ENCODE data around the gene POLD1.
A peak's percentile ranks its signal among the peaks of the same experiment; 100 is the strongest.
"Not testable (repeated sequence)": the region's sequence is repeated elsewhere in the genome, so short reads cannot be mapped to it uniquely, and the experiment has no call there.

Gene POLD1

DNA sequence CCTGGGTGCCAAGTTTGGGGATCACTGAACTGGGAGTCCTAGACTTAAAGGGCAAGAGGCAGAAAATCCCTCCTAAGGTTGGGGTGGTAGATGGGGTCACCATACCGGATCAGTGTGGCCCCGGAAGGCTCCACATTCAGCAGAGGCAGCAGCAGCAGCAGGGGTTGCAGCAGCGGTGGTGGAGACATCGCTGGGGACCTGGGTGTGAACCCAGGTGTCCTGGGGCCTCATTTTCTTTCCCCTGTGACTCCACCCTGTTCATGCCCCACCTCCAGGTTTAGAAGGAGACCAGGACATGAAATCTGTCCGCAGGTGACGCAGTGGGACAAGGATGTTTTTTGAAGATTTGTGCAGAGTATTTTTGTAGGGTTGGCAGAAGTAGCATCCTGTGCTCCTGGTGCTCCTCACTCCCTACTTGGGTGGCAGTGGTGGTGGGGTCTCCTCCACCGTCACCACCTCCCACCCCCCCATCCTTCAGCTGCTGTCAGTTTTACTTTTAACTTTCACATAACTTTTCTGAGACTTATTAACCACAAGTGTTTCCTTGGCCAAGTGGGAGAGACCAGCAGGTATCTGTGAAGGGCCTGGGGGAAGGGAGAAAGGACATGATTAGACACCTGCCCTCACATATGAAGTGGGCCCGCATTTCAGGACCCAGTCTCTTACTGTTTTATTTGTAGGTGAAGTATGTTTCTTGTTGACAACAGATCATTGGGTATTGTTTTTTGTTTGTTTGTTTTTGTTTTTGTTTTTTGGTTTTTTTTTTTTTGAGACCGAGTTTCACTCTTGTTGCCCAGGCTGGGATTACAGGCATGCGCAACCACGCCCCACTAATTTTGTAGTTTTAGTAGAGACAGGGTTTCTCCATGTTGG lies 18.5 kb upstream of the POLD1 start, which contains the start of gene NAPSA:
Gene NAPSA, minus strand, starts transcription at position 206 of the 873 bp plus-strand sequence. Its CDS starts 18 bp downstream, at position 188.
- DNase-seq (ENCODE audit: low read depth in 2 of 3, low spot score in 2 of 3): no peak

DNA sequence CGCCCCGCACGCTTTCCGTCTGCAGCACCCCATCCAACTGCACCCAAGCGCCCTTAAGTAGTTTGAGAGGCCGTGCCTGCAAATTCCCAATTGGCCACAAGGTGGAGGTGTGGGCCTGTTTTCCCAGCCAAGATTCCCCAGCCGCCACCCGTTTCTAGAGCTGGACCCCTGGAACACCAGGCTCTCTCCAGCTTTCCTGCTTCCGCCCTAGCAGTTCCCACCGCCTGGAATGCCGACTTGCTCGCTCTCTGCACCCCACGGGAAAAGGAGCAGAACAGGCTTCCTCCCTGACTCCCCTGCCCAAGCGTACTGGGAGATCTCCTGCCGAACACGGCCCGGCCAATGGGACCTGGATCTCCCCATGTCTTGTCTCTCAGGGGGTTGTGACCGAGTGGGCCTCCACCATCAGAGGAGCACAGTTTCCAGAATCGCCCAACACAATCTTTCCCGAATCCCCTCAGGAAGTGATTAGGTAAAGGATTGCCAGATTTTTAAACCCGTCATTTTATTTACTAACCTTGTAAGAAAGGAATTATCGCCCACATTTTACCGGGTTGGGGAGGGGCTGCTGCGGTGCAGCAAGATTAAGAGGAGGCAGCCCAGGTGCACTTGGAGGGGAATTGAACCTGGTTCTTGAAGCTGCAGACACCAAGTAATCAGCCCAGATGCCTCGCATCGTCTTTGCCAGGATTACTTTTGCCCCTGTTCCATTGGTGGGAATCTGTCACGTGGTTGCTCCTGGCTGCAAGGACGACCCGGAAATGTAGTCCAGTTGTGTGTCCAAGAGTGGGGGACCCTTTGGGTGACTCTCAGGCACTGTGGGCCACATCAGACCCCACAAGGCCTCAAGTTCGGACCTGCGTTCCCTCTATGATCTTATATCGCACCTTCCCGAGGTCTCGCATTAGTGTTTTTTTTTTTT lies 15.2 kb upstream of the POLD1 start:
- DNase-seq (ENCODE audit: low read depth in 2 of 3, low spot score in 2 of 3): peak in 2 of 3 experiments; percentile 74 to 76

DNA sequence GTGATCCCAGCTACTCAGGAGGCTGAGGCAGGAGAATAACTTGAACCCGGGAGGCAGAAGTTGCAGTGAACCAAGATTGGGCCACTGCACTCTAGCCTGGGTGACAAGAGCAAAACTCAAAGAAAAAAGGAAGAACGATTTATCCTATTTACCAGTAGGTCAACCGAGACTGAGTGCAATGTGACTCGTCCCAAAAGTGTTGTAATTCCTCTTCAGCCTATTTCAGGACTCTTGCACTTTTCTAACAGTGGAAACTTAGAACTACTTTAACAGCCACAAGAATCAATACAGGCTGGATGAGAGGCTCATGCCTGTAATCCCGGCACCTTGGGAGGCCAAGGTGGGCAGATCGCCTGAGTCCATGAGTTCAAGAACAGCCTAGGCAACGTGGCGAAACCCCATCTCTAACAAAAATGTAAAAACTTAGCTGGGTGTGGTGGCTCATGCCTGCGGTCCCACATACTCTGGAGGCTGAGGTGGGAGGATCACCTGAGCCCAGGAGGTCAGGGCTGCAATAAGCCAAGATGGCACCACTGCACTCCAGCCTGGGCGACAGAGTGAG lies 12.2 kb upstream of the POLD1 start:
- DNase-seq (ENCODE audit: low read depth in 2 of 3, low spot score in 2 of 3): no peak

DNA sequence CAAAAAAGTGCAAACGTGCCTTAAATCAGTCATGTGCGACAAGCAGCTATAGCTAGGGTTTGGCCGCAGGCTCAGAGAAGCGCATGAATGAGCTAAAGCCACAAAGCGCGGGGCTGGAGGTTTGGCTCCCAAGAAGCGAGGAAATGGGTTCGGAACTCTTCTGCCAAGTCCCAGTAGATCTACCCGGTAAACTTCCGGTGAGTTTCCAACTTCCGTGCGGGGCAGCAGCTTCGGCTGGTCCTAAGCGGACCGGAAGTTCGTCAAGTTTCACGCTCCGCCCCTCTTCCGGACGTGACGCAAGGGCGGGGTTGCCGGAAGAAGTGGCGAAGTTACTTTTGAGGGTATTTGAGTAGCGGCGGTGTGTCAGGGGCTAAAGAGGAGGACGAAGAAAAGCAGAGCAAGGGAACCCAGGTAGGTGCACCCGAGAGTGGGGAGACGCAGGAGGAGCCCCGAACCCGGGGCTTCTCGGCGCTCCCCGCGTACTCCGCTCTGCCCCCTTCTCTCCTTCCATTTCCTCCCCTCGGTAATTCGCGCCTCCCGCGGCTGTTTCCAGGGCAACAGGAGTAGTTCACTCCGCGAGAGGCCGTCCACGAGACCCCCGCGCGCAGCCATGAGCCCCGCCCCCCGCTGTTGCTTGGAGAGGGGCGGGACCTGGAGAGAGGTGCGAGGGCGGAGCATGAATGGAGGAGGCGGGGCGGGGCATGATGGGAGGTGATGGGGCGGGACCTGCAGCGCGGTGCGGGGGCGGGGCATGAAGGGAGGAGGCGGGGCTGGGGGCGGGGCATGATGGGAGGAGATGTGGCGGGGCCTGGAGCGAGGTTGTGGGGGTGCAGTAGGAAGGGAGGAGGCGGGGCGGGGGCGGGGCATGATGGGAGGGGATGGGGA lies 7.7 kb upstream of the POLD1 start, which contains the start of gene NR1H2:
Gene NR1H2, plus strand, starts transcription at position 292 of the 885 bp plus-strand sequence. CDS start 1,149 bp downstream, outside the sequence.
- DNase-seq (ENCODE audit: low read depth in 2 of 3, low spot score in 2 of 3): peak; percentile 83 to 93 (median 93)

DNA sequence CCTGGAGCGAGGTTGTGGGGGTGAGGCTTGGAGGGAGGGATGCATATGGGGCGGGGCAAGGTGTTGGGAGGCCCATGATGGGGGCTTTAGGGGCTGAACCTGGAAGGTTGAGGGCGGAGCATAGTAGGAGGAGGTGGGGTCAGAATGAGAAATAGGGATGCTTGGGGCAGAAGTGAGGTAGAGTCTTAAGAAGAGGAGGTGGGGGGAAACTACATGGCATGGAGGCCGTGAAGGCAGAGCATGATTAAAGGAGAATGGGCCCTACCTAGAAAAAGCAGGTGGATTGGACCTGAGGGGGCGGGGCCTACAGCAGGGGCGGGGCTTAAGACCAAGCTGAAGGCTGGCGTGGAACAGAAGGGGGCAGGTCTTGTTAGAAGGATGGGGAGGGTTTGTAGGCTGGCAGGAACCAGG lies 7.1 kb upstream of the POLD1 start:
- no peak for DNase-seq (ENCODE audit: low read depth in 2 of 3, low spot score in 2 of 3)

DNA sequence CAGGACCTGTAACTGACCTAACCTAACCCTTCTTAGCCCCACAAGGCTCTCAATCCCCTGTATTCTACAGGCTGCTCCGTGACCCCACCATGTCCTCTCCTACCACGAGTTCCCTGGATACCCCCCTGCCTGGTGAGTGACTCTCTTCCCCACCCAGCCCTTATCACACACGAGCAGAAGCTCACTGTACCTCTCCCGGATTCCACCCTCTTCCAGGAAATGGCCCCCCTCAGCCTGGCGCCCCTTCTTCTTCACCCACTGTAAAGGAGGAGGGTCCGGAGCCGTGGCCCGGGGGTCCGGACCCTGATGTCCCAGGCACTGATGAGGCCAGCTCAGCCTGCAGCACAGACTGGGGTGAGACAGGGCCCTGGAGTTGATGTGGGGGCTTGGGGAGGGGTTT lies 6.6 kb upstream of the POLD1 start:
- no peak for DNase-seq (ENCODE audit: low read depth in 2 of 3, low spot score in 2 of 3)

DNA sequence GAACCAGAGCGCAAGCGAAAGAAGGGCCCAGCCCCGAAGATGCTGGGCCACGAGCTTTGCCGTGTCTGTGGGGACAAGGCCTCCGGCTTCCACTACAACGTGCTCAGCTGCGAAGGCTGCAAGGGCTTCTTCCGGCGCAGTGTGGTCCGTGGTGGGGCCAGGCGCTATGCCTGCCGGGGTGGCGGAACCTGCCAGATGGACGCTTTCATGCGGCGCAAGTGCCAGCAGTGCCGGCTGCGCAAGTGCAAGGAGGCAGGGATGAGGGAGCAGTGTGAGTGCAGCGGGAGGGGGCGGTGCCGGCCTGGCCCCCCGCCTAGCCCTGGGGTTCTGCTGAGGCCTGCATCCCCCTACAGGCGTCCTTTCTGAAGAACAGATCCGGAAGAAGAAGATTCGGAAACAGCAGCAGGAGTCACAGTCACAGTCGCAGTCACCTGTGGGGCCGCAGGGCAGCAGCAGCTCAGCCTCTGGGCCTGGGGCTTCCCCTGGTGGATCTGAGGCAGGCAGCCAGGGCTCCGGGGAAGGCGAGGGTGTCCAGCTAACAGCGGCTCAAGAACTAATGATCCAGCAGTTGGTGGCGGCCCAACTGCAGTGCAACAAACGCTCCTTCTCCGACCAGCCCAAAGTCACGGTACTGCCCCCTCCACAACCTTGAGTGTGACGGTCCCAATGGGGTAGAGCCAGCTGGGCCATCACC lies 5.8 kb upstream of the POLD1 start:
- DNase-seq (ENCODE audit: low read depth in 2 of 3, low spot score in 2 of 3): no peak

- no peak for DNase-seq (ENCODE audit: low read depth in 2 of 3, low spot score in 2 of 3)
Measured at GRCh38 chr19:50378863-50379236, 5.3 kb upstream of the POLD1 start.

GRCh38 chr19:50379602-50380001 lies 4.5 kb upstream of the POLD1 start:
- no peak for DNase-seq (ENCODE audit: low read depth in 2 of 3, low spot score in 2 of 3)

GRCh38 chr19:50380137-50380536 lies 4.0 kb upstream of the POLD1 start:
- no peak for DNase-seq (ENCODE audit: low read depth in 2 of 3, low spot score in 2 of 3)

- DNase-seq (ENCODE audit: low read depth in 2 of 3, low spot score in 2 of 3): no peak
Measured at GRCh38 chr19:50380751-50381151, 3.4 kb upstream of the POLD1 start.

GRCh38 chr19:50381881-50382729 lies 2.0 kb upstream of the POLD1 start:
- no peak for DNase-seq (ENCODE audit: low read depth in 2 of 3, low spot score in 2 of 3)

DNA sequence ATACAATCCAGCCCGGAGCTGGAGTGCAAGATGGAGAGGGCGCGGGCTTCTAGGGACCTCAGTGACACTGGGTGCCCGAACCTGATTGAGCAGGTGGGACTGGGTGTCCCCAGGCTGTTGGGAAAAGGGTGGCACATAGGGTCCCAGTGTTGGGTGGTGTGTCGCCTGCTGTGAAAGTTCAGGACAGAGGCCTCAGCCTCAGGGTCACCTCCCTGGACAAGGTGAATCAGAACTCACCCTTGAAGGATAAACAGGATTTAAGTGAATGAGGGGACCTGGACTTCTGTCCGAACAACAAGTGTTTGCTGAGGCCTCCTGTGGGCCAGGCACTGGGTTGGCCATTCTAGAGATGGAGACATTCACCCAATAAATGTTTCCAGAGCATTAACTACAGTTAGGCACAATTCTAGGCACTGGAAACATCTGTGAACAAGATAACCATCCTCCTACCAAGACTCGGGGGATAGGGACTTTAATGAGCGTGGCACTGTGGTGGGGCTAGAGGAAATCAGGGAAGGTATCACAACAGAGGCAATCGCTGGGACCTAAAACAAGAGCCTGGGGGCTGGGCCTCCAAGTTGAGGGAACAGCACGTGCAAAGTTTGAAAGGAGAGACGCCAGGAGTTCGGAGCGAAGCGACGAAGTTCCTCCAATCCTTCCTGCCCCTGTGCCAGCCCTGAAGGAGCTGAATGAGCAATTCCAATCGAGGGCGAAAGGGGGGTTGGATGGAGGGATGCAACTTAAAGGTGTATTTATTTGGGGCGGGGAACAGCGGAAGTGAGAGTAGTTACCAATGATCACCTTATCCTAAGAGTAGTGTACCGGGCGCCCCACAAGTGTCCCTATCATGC lies 921 bp upstream of the POLD1 start:
- no peak for DNase-seq (ENCODE audit: low read depth in 2 of 3, low spot score in 2 of 3)

- no peak for DNase-seq (ENCODE audit: low read depth in 2 of 3, low spot score in 2 of 3)
Measured at GRCh38 chr19:50384685-50385535, 763 bp downstream of the POLD1 start.

DNA sequence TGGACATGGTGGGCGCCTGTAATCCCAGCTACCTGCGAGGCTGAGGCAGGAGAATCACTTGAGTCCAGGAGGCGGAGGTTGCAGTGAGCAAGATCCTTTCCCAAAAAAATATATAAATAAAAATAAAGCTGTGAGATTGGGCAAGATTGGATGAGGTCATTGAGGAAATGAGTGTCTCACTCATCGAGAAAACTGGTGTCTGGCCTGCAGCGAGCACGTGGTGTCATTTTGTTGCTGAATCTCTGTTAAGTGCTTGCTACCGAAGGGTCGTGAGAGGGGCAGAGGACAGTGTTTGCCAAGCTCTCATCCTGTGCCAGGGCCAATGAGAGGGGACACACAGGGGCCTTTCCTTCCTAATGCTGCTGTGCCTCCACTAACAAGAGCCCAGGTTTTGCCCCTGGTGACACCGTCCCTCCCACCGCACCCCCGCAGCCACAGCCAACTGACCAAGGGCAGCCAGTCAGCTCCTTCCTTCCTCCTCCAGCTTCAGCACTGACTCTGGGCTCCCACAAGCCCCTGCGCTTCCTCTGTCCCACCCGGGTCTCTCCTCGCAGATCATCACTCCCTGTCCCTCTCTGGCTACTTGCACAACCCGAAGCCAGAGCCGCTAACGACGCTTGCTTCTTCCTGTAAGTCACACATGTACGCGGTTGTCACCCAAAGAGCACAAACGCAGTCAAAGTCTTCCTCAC lies 3.2 kb downstream of the POLD1 start:
- no peak for DNase-seq (ENCODE audit: low read depth in 2 of 3, low spot score in 2 of 3)

DNA sequence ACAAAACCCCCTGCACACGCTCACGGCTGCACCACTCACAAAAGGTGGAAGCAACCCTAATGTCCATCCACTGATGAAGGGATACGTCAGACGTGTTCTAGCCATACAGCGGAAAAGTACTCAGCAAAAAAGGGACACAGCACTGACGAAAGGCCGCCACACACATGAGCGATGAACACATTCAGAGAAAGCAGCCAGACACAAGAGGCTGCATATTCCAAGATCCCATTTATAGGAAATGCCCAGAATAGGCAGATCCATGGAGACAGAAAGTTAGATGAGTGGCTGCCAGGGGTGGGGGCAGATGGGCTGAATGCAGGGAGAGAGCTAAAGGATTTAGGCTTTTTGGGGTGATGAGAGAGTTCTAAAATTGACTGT lies 3.7 kb downstream of the POLD1 start:
- no peak for DNase-seq (ENCODE audit: low read depth in 2 of 3, low spot score in 2 of 3)

- not testable (repeated sequence) for DNase-seq (ENCODE audit: low read depth in 2 of 3, low spot score in 2 of 3)
Measured at GRCh38 chr19:50390295-50390694, 6.1 kb downstream of the POLD1 start.

All from activated CD8-positive, alpha-beta memory T cell treated with anti-CD3 and anti-CD28 coated beads for 48 hours (primary cell).